IPS-18c (cell line): Measurements from ENCODE around the gene PPP4R1.

ENCODE experiments used
- H3K4me3 ChIP-seq: 2 replicates; pipeline ENCODE4 v1.7.0; 2013; ENCODE audit warnings: low read depth, mild to moderate bottlenecking, low read length, moderate library complexity; ENCODE audit not compliant: insufficient read depth
- H3K9me3 ChIP-seq: one replicate; pipeline ENCODE4 v1.6.1; 2013; ENCODE audit warnings: mild to moderate bottlenecking, low read length, moderate library complexity; ENCODE audit not compliant: control insufficient read depth, insufficient read depth

PPP4R1 gene

GRCh38 chr18:9507565-9508088 is 106.7 kb downstream of the PPP4R1 start:
- Histone ChIP-seq H3K9me3 (no peaks in the 10 kb centered on the region), H3K4me3 (no peak overlapping the region)

- H3K9me3 ChIP-seq = no peaks in the 10 kb centered on the region
- H3K4me3 ChIP-seq = no peak overlapping the region
These were observed 108.1 kb downstream of the PPP4R1 start for GRCh38 chr18:9506046-9506792.
